B cell (primary cell): ENCODE measurements around the gene LASP1. TPM values are rescaled to one million over a fixed set of nuclear protein-coding genes. Genes with fewer than 3 reads are reported as not detected.

Experiments
- ATAC-seq: fragments of 200-7000 bp; cut with Tn5 transposase; one replicate; pipeline ENCODE4 v1.10.0; 2021; ENCODE audit warnings: low read depth, mild to moderate bottlenecking, moderate number of reproducible peaks, moderate library complexity
- CTCF ChIA-PET: fragments of 350-600 bp; sonication (Branson Sonifier 250); formaldehyde crosslinking; loops from one replicate; lab custom pipeline; 2021; ENCODE audit warnings: antibody characterized with exemption, inconsistent platforms; lab: Charles Lee
- POLR2A ChIA-PET: fragments of 350-600 bp; sonication (Branson Sonifier 250); formaldehyde crosslinking; loops from one replicate; lab custom pipeline; 2021; ENCODE audit warnings: antibody characterized with exemption; lab: Charles Lee
- DNase-seq: peaks from one replicate; pipeline ENCODE4 v3.0.0; 2013
- H2AFZ ChIP-seq: 2 replicates; pipeline ENCODE4 v1.6.1; 2012; ENCODE audit warnings: mild to moderate bottlenecking, low read depth, low read length; ENCODE audit not compliant: insufficient read depth, poor library complexity, severe bottlenecking
- H3K27ac ChIP-seq, 2 donors: 1 replicate in 1 of 2; 2 replicates in 1 of 2; pipeline ENCODE4 v1.5.1; 2012 to 2013; ENCODE audit warnings: low read length in 2 of 2, mild to moderate bottlenecking in 2 of 2, moderate library complexity in 1 of 2
- H3K27me3 ChIP-seq, 4 experiments: fragments of 200-600 bp in 1 of 4; sonication (generic) in 1 of 4; replicated peaks in 1 of 4; 1 replicate in 2 of 4; 2 replicates in 2 of 4; pipeline versions ENCODE4 v1.6.1 to v1.7.0; 2013 to 2016; ENCODE audit warnings: low read length in 3 of 4, mild to moderate bottlenecking in 2 of 4, mixed read lengths in 1 of 4, moderate library complexity in 1 of 4; ENCODE audit not compliant: insufficient read depth in 4 of 4, control insufficient read depth in 3 of 4; ENCODE audit errors: control extremely low read depth in 1 of 4
- H3K36me3 ChIP-seq, 2 experiments: replicated peaks in 1 of 2; 1 replicate in 1 of 2; 2 replicates in 1 of 2; pipeline versions ENCODE4 v1.6.1 to v1.7.1; 2013; ENCODE audit warnings: low read length in 1 of 2; ENCODE audit not compliant: insufficient read depth in 2 of 2, control insufficient read depth in 1 of 2; ENCODE audit errors: control extremely low read depth in 1 of 2, extremely low read depth in 1 of 2
- H3K4me1 ChIP-seq, 2 donors: fragments of 200-600 bp in 1 of 2; sonication (generic) in 1 of 2; 1 replicate in 1 of 2; 2 replicates in 1 of 2; pipeline versions ENCODE4 v1.5.1 to v1.6.1; 2013 to 2017; ENCODE audit warnings: low read length in 2 of 2; ENCODE audit not compliant: control insufficient read depth in 2 of 2, insufficient read depth in 2 of 2
- H3K4me2 ChIP-seq: replicated peaks from 2 replicates; pipeline ENCODE3; 2012; ENCODE audit warnings: mild to moderate bottlenecking, low read depth, low read length; ENCODE audit not compliant: poor library complexity, severe bottlenecking
- H3K4me3 ChIP-seq, 5 experiments: fragments of 200-600 bp in 1 of 5; sonication (generic) in 1 of 5; 1 replicate in 3 of 5; 2 replicates in 2 of 5; pipeline versions ENCODE4 v1.5.1 to v1.7.0; 2011 to 2016; ENCODE audit warnings: low read length in 4 of 5, mild to moderate bottlenecking in 4 of 5, low read depth in 2 of 5, control low read depth in 1 of 5, moderate library complexity in 1 of 5; ENCODE audit not compliant: insufficient read depth in 1 of 5; ENCODE audit errors: control extremely low read depth in 1 of 5, extremely low read depth in 1 of 5
- H3K79me2 ChIP-seq: fragments of 200-600 bp; sonication (generic); one replicate; pipeline ENCODE4 v1.6.0; 2016; ENCODE audit warnings: low read length; ENCODE audit not compliant: control insufficient read depth, insufficient read depth
- H3K9ac ChIP-seq: fragments of 200-600 bp; sonication (generic); 2 replicates; pipeline ENCODE4 v1.6.1; 2017; ENCODE audit warnings: mild to moderate bottlenecking, low read length, moderate library complexity
- H3K9me3 ChIP-seq, 3 donors: one replicate each; pipeline versions ENCODE4 v1.6.1 to v1.7.1; 2013; ENCODE audit warnings: low read length in 2 of 3; ENCODE audit not compliant: control insufficient read depth in 2 of 3, insufficient read depth in 1 of 3; ENCODE audit errors: control extremely low read depth in 1 of 3
- H4K20me1 ChIP-seq: 2 replicates; pipeline ENCODE4 v1.6.0; 2012; ENCODE audit warnings: mild to moderate bottlenecking, low read length; ENCODE audit not compliant: insufficient read depth, control insufficient read depth, poor library complexity, severe bottlenecking
- H3K27ac Mint-ChIP-seq: one replicate; pipeline ENCODE4 v1.8.0; 2021; ENCODE audit warnings: mixed read lengths
- H3K27me3 Mint-ChIP-seq: one replicate; pipeline ENCODE4 v1.8.0; 2021; ENCODE audit warnings: mixed read lengths
- H3K4me1 Mint-ChIP-seq: one replicate; pipeline ENCODE4 v1.8.0; 2021; ENCODE audit warnings: mixed read lengths
- H3K4me3 Mint-ChIP-seq: one replicate; pipeline ENCODE4 v1.8.0; 2021; ENCODE audit warnings: mixed read lengths
- H3K9me3 Mint-ChIP-seq: one replicate; pipeline ENCODE4 v1.8.0; 2022; ENCODE audit warnings: mixed read lengths; ENCODE audit not compliant: insufficient read depth
- EZH2 ChIP-seq: IDR thresholded peaks from 2 replicates; pipeline ENCODE4 v1.6.1; 2012; ENCODE audit warnings: borderline replicate concordance, low read depth, mild to moderate bottlenecking, moderate library complexity, low read length; ENCODE audit not compliant: insufficient read depth, poor library complexity, severe bottlenecking
- WGBS: methylation state at CpG from one replicate; pipeline ENCODE4 v1.1.5; 2013; ENCODE audit warnings: missing lambda C conversion rate; ENCODE audit not compliant: insufficient coverage; 5-methylcytosine and 5-hydroxymethylcytosine counted together
- intact Hi-C: fragments of 100-400 bp; cut with micrococcal nuclease; formaldehyde crosslinking; loops from one replicate; pipeline ENCODE4 v1.10.0; 2022
- polyA plus RNA-seq: library from polyadenylated mRNA; depleted of rRNA; stranded (reverse); fragments of >200 nt; gene quantifications from 2 replicates; pipeline ENCODE4 v1.2.3, GENCODE V29; 2012
- total RNA-seq, 2 donors: library from RNA; stranded (reverse); fragments of 120-200 nt in 1 of 2; gene quantifications; 1 replicate in 1 of 2; 2 replicates in 1 of 2; pipeline versions ENCODE4 v1.2.3 to v1.2.4, GENCODE V29; 2013 to 2022
- TF ChIP-seq, protein P1 (sequence below): fragments of 200-600 bp; IDR thresholded peaks from one replicate; pipeline ENCODE4 v1.8.0; 2022; ENCODE audit warnings: antibody characterized with exemption, mild to moderate bottlenecking

LASP1 gene
- total and polyA plus RNA-seq, 2 donors (not counting 1 experiment from before 2014, with no cell fraction given) = 51.6 to 125 TPM

DNA sequence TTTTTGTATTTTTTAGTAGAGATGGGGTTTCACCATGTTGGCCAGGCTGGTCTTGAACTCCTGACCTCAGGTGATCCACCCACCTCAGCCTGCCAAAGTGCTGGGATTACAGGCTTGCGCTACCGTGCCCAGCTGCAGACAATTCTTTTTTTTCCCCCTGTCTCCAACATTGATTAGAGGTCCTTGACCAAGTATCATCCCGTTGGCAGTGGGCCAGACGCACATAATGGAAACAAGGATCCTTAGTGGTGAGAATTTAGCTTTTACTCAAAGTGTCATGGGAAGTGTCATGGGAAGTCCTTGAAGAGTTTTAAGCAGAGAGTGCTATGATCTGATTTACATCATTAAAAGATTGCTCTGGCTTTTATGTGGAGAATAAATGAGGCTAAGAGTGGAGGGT lies 99.4 kb downstream of the LASP1 start:
- Mint-ChIP-seq H3K4me3 (no peak overlapping the region), H3K9me3 (no peaks in the 10 kb centered on the region), H3K27me3 (peaks cover 6% of the 10 kb centered on the region), H3K4me1 (peaks cover 7% of the 10 kb centered on the region), H3K27ac (no peak overlapping the region)
- TF ChIP-seq, protein P1, sequence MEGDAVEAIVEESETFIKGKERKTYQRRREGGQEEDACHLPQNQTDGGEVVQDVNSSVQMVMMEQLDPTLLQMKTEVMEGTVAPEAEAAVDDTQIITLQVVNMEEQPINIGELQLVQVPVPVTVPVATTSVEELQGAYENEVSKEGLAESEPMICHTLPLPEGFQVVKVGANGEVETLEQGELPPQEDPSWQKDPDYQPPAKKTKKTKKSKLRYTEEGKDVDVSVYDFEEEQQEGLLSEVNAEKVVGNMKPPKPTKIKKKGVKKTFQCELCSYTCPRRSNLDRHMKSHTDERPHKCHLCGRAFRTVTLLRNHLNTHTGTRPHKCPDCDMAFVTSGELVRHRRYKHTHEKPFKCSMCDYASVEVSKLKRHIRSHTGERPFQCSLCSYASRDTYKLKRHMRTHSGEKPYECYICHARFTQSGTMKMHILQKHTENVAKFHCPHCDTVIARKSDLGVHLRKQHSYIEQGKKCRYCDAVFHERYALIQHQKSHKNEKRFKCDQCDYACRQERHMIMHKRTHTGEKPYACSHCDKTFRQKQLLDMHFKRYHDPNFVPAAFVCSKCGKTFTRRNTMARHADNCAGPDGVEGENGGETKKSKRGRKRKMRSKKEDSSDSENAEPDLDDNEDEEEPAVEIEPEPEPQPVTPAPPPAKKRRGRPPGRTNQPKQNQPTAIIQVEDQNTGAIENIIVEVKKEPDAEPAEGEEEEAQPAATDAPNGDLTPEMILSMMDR = no peak
- TF ChIP-seq EZH2 = no peak
- DNase-seq (no peak), ATAC-seq (no peak)
- Histone ChIP-seq H3K27ac (no peak overlapping the region), H3K27me3 (no peaks in the 10 kb centered on the region), H2AFZ (no peak overlapping the region), H3K4me2 (no peak overlapping the region), H3K79me2 (no peaks in the 10 kb centered on the region), H3K9ac (no peak overlapping the region), H3K4me3 (no peak overlapping the region), H4K20me1 (no peaks in the 10 kb centered on the region), H3K9me3 (no peaks in the 10 kb centered on the region), H3K4me1 (peaks cover 0 to 13% of the 10 kb centered on the region in 2 donors), H3K36me3 (no peaks in the 10 kb centered on the region)
- WGBS = 100% methylated on average over 4 of the region's 4 CpGs
- intact Hi-C loops = no loop called here
- ChIA-PET CTCF (interaction anchor here (1.6 kb wide), 1 partner anchor 14 kb away, joined by 5 read pairs; no protein-coding TSS in a partner anchor), POLR2A (no interaction called here)

DNA sequence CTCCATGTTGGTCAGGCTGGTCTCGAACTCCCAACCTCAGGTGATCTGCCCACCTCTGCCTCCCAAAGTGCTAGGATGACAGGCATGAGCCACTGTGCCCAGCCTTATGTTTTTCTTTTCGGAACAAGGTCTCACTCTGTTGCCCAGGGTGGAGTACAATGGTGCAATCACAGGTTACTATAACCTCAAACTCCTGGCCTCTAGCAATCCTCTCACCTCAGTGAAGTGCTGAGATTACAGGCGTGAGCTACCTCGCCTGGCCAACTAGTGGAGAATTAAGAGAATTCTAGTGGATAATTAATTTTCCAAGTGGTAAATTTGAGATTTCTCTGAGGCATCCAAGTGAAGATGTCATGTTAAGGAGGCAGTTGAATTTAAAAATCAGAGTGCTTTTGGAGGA lies 100.3 kb downstream of the LASP1 start:
- H3K36me3 ChIP-seq = no peaks in the 10 kb centered on the region
- no peaks in the 10 kb centered on the region for H3K9me3 ChIP-seq
- peaks cover 0 to 13% of the 10 kb centered on the region in 2 donors for H3K4me1 ChIP-seq
- H3K4me1 Mint-ChIP-seq = peaks cover 7% of the 10 kb centered on the region
- H3K79me2 ChIP-seq = no peaks in the 10 kb centered on the region
- no peak overlapping the region for H2AFZ ChIP-seq
- H3K4me2 ChIP-seq = no peak overlapping the region
- ATAC-seq = no peak
- no peak overlapping the region for H3K4me3 ChIP-seq
- no peaks in the 10 kb centered on the region for H3K27me3 ChIP-seq
- no peaks in the 10 kb centered on the region for H3K9me3 Mint-ChIP-seq
- DNase-seq = no peak
- intact Hi-C loops = no loop called here
- ChIA-PET CTCF (interaction anchor here (1.6 kb wide), 1 partner anchor 13 kb away, joined by 5 read pairs; no protein-coding TSS in a partner anchor), POLR2A (no interaction called here)
- TF ChIP-seq EZH2 = no peak
- TF ChIP-seq, protein P1 = no peak
- peaks cover 6% of the 10 kb centered on the region for H3K27me3 Mint-ChIP-seq
- no peak overlapping the region for H3K27ac ChIP-seq
- H4K20me1 ChIP-seq = no peaks in the 10 kb centered on the region
- no peak overlapping the region for H3K9ac ChIP-seq
- no peak overlapping the region for H3K27ac Mint-ChIP-seq
- WGBS = 87% methylated on average over 3 of the region's 4 CpGs
- H3K4me3 Mint-ChIP-seq = no peak overlapping the region
